Naive B cell (primary cell): ENCODE results near the gene SKIC8. TPM values are rescaled to one million over a fixed set of nuclear protein-coding genes. Genes with fewer than 3 reads are reported as not detected.

Experiments
- ATAC-seq, 2 donors: fragments of 150-1000 bp; cut with Tn5 transposase; 2 replicates each; pipeline ENCODE4 v1.10.0; 2021; ENCODE audit warnings: low read depth in 2 of 2, mild to moderate bottlenecking in 2 of 2, moderate library complexity in 2 of 2
- DNase-seq: peaks from one replicate; pipeline ENCODE4 v3.0.0; 2022
- H3K27ac Mint-ChIP-seq, 6 donors: one replicate each; pipeline ENCODE4 v1.8.0; 2020 to 2022; ENCODE audit warnings: mild to moderate bottlenecking in 6 of 6, mixed read lengths in 6 of 6, moderate library complexity in 5 of 6, inconsistent platforms in 2 of 6
- H3K27me3 Mint-ChIP-seq, 3 donors: one replicate each; pipeline ENCODE4 v1.8.0; 2021 to 2022; ENCODE audit warnings: mixed read lengths in 3 of 3, mild to moderate bottlenecking in 1 of 3
- H3K36me3 Mint-ChIP-seq, 2 donors: one replicate each; pipeline ENCODE4 v1.8.0; 2020 to 2022; ENCODE audit warnings: mixed read lengths in 2 of 2, inconsistent platforms in 1 of 2, mild to moderate bottlenecking in 1 of 2
- H3K4me1 Mint-ChIP-seq, 3 donors: one replicate each; pipeline ENCODE4 v1.8.0; 2020 to 2022; ENCODE audit warnings: mixed read lengths in 3 of 3, inconsistent platforms in 1 of 3, mild to moderate bottlenecking in 1 of 3, moderate library complexity in 1 of 3
- H3K4me3 Mint-ChIP-seq, 8 donors: one replicate each; pipeline ENCODE4 v1.8.0; 2020 to 2022; ENCODE audit warnings: mild to moderate bottlenecking in 8 of 8, mixed read lengths in 8 of 8, moderate library complexity in 8 of 8, inconsistent platforms in 2 of 8
- H3K9me3 Mint-ChIP-seq, 7 donors: one replicate each; pipeline ENCODE4 v1.8.0; 2020 to 2022; ENCODE audit warnings: mixed read lengths in 7 of 7, mild to moderate bottlenecking in 5 of 7, inconsistent platforms in 2 of 7, moderate library complexity in 1 of 7
- polyA plus RNA-seq, 6 donors: library from polyadenylated mRNA; unstranded; fragments of 300-500 nt; fragmentation: Illumina TruSeq; gene quantifications; one replicate each; pipeline ENCODE4 v1.2.3, GENCODE V29; 2021; ENCODE audit warnings: low read depth in 6 of 6

SKIC8 gene
- polyA plus RNA-seq, 6 donors from 2014 or later = 60.8 to 107 (median 72.6) TPM

DNA sequence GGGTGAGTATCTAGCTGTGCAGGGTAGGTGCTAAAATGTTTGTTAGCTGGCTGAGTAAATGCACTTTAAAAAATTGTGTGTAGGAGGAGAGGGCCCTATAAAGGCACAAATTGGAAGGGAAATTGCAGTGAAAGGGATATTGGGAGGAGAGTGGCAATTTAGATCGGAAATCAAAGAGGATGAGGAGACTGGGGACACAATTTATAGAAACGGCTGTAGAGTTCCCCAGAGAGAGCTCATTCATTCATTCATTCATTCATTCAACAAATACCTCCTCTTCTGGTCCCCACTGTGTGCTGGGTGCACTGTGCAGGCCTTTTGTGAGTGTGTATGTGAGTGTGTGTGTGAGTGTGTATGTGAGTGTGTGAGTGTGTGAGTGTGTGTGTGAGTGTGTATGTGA is 32.6 kb downstream of the SKIC8 start:
- Mint-ChIP-seq H3K27ac (peak overlapping the region in 1 of 6 donors; percentile 66), H3K4me1 (peaks cover 4 to 18% (median 16%) of the 10 kb centered on the region in 3 donors), H3K27me3 (no peaks in the 10 kb centered on the region), H3K4me3 (no peak overlapping the region), H3K9me3 (no peaks in the 10 kb centered on the region), H3K36me3 (no peaks in the 10 kb centered on the region)
- no peak for ATAC-seq
- DNase-seq = no peak

DNA sequence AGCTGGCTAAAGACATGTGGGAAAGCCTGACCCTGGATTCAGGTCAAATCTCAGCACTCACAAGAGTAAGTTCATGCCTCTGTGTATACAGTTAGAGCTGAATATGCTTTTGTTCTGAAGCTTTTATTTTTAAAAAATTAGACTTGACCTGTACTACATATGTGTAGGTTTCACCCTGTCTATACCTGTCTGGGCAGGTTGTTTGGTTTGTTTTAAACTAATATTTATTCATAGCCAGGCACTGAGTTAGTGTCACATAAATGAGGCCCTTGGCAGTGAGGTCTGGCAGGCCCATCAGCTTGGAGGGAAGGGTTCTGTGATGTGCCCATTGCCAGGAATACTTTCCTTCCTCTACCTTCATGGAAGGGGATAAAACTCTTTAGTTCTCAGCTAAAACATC is 33.2 kb downstream of the SKIC8 start:
- Mint-ChIP-seq H3K9me3 (no peaks in the 10 kb centered on the region), H3K27ac (peak overlapping the region in 2 of 6 donors; percentile 52 to 81), H3K27me3 (no peaks in the 10 kb centered on the region), H3K36me3 (no peaks in the 10 kb centered on the region), H3K4me3 (peak overlapping the region in 5 of 8 donors; percentile 79 to 91 (median 83)), H3K4me1 (peaks cover 4 to 18% (median 16%) of the 10 kb centered on the region in 3 donors)
- ATAC-seq (no peak), DNase-seq (no peak)

DNA sequence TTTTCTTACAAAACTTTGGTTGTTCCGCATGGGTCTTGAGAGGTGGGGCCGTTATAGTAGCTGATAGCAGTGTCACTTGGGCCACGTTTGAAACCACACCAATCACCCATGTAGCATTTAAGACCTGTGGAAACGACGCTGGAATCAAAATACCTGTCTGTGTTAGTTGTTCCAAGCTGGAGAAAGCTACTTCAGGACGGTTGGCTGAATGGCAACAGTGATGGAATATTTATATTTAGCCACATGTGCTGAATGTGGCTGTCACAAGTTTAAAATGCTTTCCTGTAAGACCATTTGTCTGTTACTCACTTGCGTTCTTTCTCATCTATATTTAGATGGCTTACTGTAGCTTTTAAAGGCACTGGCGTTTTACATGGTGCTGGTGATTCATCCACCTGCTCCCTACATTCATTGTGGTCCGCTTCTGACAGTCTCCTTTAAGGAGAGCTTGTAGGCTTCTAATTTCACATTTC is 33.6 kb downstream of the SKIC8 start:
- H3K4me3 Mint-ChIP-seq = peak overlapping the region in 7 of 8 donors; percentile 58 to 91 (median 82)
- H3K9me3 Mint-ChIP-seq = no peaks in the 10 kb centered on the region
- DNase-seq (no peak), ATAC-seq (no peak)
- peak overlapping the region in 2 of 6 donors; percentile 52 to 81 for H3K27ac Mint-ChIP-seq
- H3K36me3 Mint-ChIP-seq = no peaks in the 10 kb centered on the region
- H3K4me1 Mint-ChIP-seq = peaks cover 4 to 18% (median 16%) of the 10 kb centered on the region in 3 donors
- no peaks in the 10 kb centered on the region for H3K27me3 Mint-ChIP-seq

DNA sequence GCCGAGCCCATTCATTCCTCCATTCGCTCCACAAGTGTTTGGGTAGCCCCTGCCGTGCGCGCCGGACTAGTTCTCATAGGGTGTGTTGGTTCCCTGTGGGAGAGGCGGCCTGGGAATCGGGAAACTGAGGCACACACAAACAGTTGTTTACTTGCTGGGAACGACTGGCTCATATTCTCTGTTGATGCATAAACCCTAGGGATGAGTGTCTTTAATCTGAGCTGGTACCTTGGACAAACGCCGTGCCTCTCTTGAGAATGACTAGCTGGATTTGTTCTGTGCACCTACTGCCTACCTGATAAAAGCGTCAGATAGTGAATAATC is 34.3 kb downstream of the SKIC8 start:
- DNase-seq = no peak
- ATAC-seq = no peak
- H3K4me3 Mint-ChIP-seq = peak overlapping the region; percentile 79 to 91 (median 86)
- peak overlapping the region in 3 of 6 donors; percentile 28 to 81 (median 56) for H3K27ac Mint-ChIP-seq
- peaks cover 4 to 18% (median 16%) of the 10 kb centered on the region in 3 donors for H3K4me1 Mint-ChIP-seq
- no peaks in the 10 kb centered on the region for H3K36me3 Mint-ChIP-seq
- no peaks in the 10 kb centered on the region for H3K9me3 Mint-ChIP-seq
- peaks cover 0 to 5% (median 4%) of the 10 kb centered on the region in 3 donors for H3K27me3 Mint-ChIP-seq

DNA sequence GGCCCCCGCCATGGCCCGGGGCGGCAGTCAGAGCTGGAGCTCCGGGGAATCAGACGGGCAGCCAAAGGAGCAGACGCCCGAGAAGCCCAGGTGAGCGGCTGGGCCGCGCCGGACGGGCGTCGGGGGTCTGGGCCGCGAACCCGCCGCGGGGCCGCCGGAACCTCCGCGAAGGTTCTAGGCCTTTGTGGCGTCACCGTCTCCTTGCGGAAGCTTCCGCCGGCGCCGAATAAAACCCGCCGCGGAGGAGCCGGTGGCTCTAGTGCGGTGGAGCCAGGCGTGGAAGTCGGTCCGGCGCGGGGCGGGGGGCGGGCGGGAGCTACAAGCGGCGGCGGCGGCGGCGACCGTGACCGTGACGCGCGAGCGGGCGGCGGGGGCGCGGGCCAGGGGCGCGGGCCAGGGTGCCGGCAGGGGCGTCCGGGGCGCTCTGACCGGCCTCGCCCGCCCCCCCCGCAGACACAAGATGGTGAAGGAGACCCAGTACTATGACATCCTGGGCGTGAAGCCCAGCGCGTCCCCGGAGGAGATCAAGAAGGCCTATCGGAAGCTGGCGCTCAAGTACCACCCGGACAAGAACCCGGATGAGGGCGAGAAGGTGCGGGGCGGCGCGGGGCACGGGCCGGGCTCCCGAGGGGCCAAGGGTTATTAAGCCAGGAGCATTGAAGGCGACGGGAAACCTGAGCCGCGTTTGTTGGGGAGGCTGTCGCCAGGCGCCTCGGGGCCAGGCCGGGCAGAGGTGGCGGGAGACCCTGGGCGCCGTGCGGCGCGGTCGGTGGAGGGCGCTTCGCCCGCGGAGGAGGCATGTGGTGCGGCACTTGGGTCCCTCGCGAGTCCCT is 34.9 kb downstream of the SKIC8 start, which contains the start of gene DNAJA4:
TSS of gene DNAJA4 (plus strand) at position 259 of the 833 bp plus-strand sequence. CDS start at position 461, 202 bp downstream.
- Mint-ChIP-seq H3K27me3 (peaks cover 0 to 7% (median 6%) of the 10 kb centered on the region in 3 donors), H3K4me1 (peaks cover 4 to 18% (median 16%) of the 10 kb centered on the region in 3 donors), H3K4me3 (peak within 1 kb of the TSS; percentile 79 to 91 (median 86)), H3K9me3 (no peaks in the 10 kb centered on the region), H3K27ac (peak within 1 kb of the TSS in 5 of 6 donors; percentile 67 to 89 (median 81)), H3K36me3 (no peaks in the 10 kb centered on the region)
- peak; percentile 70 to 76 for ATAC-seq
- DNase-seq = peak; percentile 40

DNA sequence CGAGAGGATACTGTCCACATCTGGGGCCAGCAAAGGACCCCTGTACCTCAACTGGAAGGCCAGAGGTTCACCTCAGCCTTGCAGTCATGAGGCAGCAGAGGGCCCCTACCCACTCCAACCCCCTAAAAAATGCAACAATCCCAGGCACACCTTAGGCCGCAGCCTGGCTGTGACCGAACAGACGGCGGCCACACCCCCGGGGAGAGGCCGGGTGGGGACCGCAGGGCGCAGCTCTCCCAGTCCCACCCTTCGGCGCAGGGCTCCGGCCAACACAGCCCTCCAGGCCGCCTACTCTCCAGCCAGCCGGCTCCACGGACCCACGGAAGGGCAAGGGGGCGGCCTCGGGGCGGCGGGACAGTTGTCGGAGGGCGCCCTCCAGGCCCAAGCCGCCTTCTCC is 35.5 kb downstream of the SKIC8 start:
- H3K4me3 Mint-ChIP-seq = peak overlapping the region; percentile 46 to 83 (median 74)
- H3K27me3 Mint-ChIP-seq = peaks cover 0 to 7% (median 6%) of the 10 kb centered on the region in 3 donors
- H3K27ac Mint-ChIP-seq = peak overlapping the region in 3 of 6 donors; percentile 41 to 81 (median 67)
- ATAC-seq = no peak
- H3K4me1 Mint-ChIP-seq = peaks cover 4 to 18% (median 13%) of the 10 kb centered on the region in 3 donors
- H3K36me3 Mint-ChIP-seq = no peaks in the 10 kb centered on the region
- DNase-seq = no peak
- H3K9me3 Mint-ChIP-seq = no peaks in the 10 kb centered on the region

DNA sequence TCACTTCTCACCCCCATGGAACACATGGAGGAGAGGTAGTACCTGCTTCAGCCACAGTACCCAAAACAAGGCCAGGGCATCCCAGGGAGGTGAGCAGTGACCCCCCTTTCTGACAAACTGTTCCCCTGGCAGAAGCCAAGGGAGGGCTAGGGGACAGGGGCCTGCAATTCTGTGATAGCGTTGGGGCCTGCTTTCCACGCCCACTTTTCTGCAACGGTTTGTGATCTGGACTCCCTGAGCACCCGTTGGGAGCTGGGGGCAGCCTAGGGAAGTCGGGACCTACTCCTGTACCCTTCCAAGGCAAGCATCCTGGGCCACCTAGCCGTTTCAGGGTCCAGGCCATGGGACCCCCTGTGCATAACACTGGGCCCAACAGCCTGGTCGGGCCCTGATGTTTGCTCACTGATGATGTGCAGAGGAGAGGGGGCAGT is 36.0 kb downstream of the SKIC8 start:
- Mint-ChIP-seq H3K4me1 (peaks cover 4 to 18% (median 9%) of the 10 kb centered on the region in 3 donors), H3K9me3 (no peaks in the 10 kb centered on the region), H3K4me3 (peak overlapping the region; percentile 46 to 83 (median 74)), H3K27me3 (peaks cover 0 to 7% (median 6%) of the 10 kb centered on the region in 3 donors), H3K36me3 (no peaks in the 10 kb centered on the region), H3K27ac (peak overlapping the region in 3 of 6 donors; percentile 41 to 81 (median 67))
- DNase-seq (no peak), ATAC-seq (no peak)

DNA sequence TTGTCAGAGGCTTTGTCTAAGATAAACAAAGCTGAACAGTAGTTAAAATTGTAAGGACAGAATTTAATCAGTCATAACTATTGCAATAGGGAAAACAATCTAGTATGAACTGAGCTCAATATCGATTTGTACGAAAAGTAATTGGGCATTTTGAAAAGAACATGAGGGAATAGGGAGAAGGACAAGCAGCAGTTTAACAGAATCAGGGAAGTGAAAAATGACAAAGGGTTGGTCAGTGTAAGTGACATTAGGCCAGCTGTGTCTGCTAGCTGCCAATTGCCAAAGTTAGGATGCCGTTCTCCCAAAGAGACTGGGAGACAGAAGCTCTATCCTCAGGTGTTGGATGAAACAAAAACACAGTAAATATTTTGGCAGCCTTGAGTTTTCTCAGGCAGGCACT is 38.3 kb downstream of the SKIC8 start:
- ATAC-seq (no peak), DNase-seq (no peak)
- H3K36me3 Mint-ChIP-seq = no peaks in the 10 kb centered on the region
- peaks cover 0 to 7% (median 6%) of the 10 kb centered on the region in 3 donors for H3K27me3 Mint-ChIP-seq
- H3K27ac Mint-ChIP-seq = no peak overlapping the region
- peak overlapping the region in 1 of 8 donors; percentile 13 for H3K4me3 Mint-ChIP-seq
- peaks cover 2 to 13% (median 6%) of the 10 kb centered on the region in 3 donors for H3K4me1 Mint-ChIP-seq
- H3K9me3 Mint-ChIP-seq = no peaks in the 10 kb centered on the region

DNA sequence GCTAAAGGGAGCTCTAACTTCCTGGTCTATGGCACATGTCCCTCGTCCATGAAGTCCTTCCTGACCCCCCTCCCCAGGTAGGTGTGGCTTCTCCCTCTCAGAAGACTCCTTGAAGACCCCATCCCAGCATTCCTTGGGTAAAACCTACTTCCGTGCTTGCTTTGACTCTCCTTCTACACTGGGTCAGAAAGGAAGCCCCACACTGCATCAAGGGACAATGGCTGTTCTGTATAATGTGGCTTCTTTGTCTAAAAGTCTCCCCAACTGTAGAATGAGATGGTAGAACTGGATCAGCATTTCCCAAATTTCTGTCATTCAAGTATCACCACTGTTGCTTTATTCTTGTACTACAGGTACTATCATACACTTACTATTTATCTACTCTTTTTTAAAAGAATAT is 38.9 kb downstream of the SKIC8 start:
- no peak overlapping the region for H3K27ac Mint-ChIP-seq
- H3K9me3 Mint-ChIP-seq = no peaks in the 10 kb centered on the region
- H3K36me3 Mint-ChIP-seq = no peaks in the 10 kb centered on the region
- peaks cover 2 to 8% (median 2%) of the 10 kb centered on the region in 3 donors for H3K4me1 Mint-ChIP-seq
- ATAC-seq (no peak), DNase-seq (no peak)
- no peak overlapping the region for H3K4me3 Mint-ChIP-seq
- H3K27me3 Mint-ChIP-seq = peaks cover 0 to 7% (median 6%) of the 10 kb centered on the region in 3 donors

DNA sequence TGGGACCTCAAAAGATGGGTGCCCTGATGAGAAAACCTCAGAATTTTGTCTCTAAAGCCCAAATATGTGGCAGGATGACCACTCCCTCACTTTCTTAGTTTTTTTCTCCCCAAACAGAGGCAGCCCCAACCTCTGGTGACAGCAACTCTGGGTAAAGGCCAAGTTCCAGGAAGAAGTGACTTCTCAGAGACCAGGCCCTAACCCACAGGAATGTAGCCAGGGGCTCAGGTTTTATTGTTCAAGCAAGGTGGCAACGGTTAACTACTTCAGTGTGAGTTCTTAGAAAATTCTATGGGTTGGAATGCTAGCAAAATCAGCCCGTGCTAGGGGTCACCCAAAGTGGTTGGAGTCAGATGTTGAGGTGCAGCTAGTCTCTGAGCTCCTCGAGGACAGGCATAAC is 40.2 kb downstream of the SKIC8 start:
- H3K27ac Mint-ChIP-seq = no peak overlapping the region
- H3K36me3 Mint-ChIP-seq = no peaks in the 10 kb centered on the region
- peaks cover 0 to 2% (median 0%) of the 10 kb centered on the region in 3 donors for H3K4me1 Mint-ChIP-seq
- ATAC-seq (no peak), DNase-seq (no peak)
- H3K4me3 Mint-ChIP-seq = no peak overlapping the region
- peaks cover 0 to 7% (median 6%) of the 10 kb centered on the region in 3 donors for H3K27me3 Mint-ChIP-seq
- no peaks in the 10 kb centered on the region for H3K9me3 Mint-ChIP-seq

DNA sequence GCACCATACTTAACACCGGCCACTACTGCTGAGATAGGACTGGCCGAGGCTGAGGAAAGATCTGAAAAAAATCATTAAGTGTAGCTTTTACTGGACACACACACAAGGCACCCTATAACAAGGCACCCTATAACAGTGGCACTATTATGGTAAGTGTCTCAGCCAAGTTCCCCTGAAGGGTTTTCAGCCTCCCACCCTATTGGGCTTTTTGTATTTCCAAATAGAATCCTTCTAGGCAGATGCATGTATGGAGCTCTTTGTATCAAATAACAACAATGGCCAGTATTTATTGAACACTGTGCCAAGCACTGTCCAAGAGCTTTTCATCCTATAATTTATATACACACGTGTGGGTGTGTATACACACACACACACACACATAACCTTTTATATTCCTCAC is 41.7 kb downstream of the SKIC8 start:
- Mint-ChIP-seq H3K9me3 (no peaks in the 10 kb centered on the region), H3K36me3 (no peaks in the 10 kb centered on the region), H3K27ac (no peak overlapping the region), H3K27me3 (peaks cover 0 to 7% (median 6%) of the 10 kb centered on the region in 3 donors), H3K4me3 (no peak overlapping the region), H3K4me1 (peaks cover 0 to 2% (median 0%) of the 10 kb centered on the region in 3 donors)
- ATAC-seq = no peak
- DNase-seq = no peak

DNA sequence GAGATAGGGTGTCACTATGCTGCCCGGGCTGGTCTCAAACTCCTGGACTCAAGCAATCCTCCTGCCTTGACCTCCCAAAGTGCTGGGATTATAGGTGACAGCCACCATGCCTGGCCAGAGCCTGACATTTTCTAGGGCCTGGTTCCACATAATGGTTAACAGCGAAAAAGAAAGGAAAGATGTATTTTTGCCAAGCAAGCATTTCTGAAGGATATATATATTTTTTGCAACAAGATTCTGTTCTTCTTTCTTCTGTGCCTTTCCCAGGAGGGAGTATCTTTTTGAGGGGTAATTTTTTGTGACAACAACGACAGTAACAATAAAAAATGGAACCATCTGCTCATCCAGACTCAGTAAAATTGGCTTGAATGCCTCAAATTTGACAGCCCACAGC is 43.4 kb downstream of the SKIC8 start:
- no peak for ATAC-seq

DNA sequence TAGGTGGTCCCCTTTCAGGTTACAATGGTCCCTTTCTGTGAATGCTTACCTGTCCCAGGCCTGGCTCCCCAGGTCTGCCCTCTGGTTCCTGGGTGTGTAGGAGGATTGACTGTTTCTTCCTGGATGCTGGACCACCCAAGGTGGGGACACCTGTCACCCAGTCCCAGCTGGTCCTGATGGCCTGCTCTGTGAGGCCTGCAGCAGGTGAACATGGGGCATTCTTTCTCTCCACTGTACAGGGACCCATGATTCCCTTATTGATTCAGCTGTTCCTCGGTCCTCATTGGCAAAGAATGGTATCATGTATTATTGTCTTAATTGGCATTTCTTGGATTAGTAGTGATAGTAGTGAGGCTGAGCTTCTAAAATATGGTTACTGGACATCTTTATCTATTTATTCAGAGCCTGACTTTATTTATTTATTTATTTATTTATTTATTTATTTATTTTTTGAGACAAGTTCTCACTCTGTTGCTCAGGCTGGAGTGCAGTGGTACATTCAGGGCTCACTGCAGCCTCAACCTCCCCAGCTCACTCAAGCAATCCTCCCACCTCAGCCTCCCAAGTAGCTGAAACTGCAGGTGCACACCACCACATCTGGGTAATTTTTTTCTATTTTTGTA is 43.9 kb downstream of the SKIC8 start:
- H3K27me3 Mint-ChIP-seq = peaks cover 5 to 14% (median 6%) of the 10 kb centered on the region in 3 donors
- H3K4me3 Mint-ChIP-seq = no peak overlapping the region
- H3K4me1 Mint-ChIP-seq = peaks cover 0 to 2% (median 0%) of the 10 kb centered on the region in 3 donors
- ATAC-seq (no peak), DNase-seq (no peak)
- no peak overlapping the region for H3K27ac Mint-ChIP-seq
- no peaks in the 10 kb centered on the region for H3K36me3 Mint-ChIP-seq
- no peaks in the 10 kb centered on the region for H3K9me3 Mint-ChIP-seq

More for the DNA sequence above, 43.4 kb downstream of the SKIC8 start:
- Mint-ChIP-seq H3K36me3 (no peaks in the 10 kb centered on the region), H3K4me1 (peaks cover 0 to 2% (median 0%) of the 10 kb centered on the region in 3 donors), H3K27me3 (peaks cover 5 to 14% (median 6%) of the 10 kb centered on the region in 3 donors), H3K4me3 (peak overlapping the region in 1 of 8 donors; percentile 18), H3K9me3 (no peaks in the 10 kb centered on the region), H3K27ac (no peak overlapping the region)
- DNase-seq = no peak
